Mammary epithelial cell (primary cell): ENCODE results near the gene KMT2E.

Experiments
- EZH2 ChIP-seq: IDR thresholded peaks from 2 replicates; pipeline ENCODE4 v1.6.1; 2012; ENCODE audit warnings: low read length, inconsistent platforms, borderline replicate concordance
- TF ChIP-seq, protein P1 (sequence below), 2 donors: IDR thresholded peaks in 1 of 2; conservative IDR thresholded peaks in 1 of 2; 2 replicates each; pipeline ENCODE4 v1.5.1; 2011 to 2012; ENCODE audit warnings: inconsistent platforms in 2 of 2, low read length in 2 of 2, mild to moderate bottlenecking in 2 of 2, control low read depth in 1 of 2, low read depth in 1 of 2; ENCODE audit not compliant: insufficient read depth in 1 of 2; ENCODE audit errors: extremely low read depth in 1 of 2

DNA sequence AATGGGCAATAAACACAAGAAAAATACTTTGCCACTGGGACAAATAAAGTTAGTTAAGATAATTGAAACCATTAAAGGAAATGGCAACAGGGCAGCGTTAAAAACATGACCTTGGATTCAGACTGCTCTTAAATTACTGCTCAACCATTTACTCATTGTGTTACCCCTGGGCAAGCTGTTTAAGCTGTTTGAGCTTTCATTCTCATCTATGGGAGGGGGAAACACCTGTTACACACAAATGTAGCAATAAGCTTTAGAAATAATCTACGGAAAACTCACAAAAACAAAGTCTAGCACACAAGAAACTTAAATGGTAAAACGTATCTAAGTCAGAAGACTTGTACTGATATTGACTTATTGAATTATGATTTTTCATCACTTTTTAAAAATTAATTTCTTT is 137.1 kb downstream of the KMT2E start:
- TF ChIP-seq, protein P1, sequence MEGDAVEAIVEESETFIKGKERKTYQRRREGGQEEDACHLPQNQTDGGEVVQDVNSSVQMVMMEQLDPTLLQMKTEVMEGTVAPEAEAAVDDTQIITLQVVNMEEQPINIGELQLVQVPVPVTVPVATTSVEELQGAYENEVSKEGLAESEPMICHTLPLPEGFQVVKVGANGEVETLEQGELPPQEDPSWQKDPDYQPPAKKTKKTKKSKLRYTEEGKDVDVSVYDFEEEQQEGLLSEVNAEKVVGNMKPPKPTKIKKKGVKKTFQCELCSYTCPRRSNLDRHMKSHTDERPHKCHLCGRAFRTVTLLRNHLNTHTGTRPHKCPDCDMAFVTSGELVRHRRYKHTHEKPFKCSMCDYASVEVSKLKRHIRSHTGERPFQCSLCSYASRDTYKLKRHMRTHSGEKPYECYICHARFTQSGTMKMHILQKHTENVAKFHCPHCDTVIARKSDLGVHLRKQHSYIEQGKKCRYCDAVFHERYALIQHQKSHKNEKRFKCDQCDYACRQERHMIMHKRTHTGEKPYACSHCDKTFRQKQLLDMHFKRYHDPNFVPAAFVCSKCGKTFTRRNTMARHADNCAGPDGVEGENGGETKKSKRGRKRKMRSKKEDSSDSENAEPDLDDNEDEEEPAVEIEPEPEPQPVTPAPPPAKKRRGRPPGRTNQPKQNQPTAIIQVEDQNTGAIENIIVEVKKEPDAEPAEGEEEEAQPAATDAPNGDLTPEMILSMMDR (conservative IDR thresholded peaks at IDR 0.05 in 1 of 2, IDR thresholded peaks at IDR 0.05 in 1 of 2; ENCODE audit: extremely low read depth in 1 of 2, insufficient read depth in 1 of 2, low read depth in 1 of 2, low read length in 2 of 2), result no peak
- no peak for TF ChIP-seq EZH2
